Skeletal muscle cell (primary cell): ENCODE results near the gene ANKLE1.
A peak's percentile ranks its signal among the peaks of the same experiment; 100 is the strongest.
"Not testable (repeated sequence)": the region's sequence is repeated elsewhere in the genome, so short reads cannot be mapped to it uniquely, and the experiment has no call there.

ENCODE experiments used
- DNase-seq: peaks from one replicate; pipeline ENCODE4 v3.0.0-alpha.2; 2010; ENCODE audit warnings: low read depth
- H3K4me3 ChIP-seq: 2 replicates; pipeline ENCODE4 v1.5.1; 2011; ENCODE audit warnings: low read depth, mild to moderate bottlenecking, control low read depth, low read length, moderate library complexity

Gene ANKLE1

GRCh38 chr19:17275441-17276175 is 6.1 kb upstream of the ANKLE1 start:
- DNase-seq = no peak
- no peak overlapping the region for H3K4me3 ChIP-seq

GRCh38 chr19:17279436-17279835 is 2.3 kb upstream of the ANKLE1 start:
- H3K4me3 ChIP-seq = no peak overlapping the region
- no peak for DNase-seq

- peak; percentile 22 for DNase-seq
- peak overlapping the region; percentile 45 for H3K4me3 ChIP-seq
Observed at GRCh38 chr19:17282488-17283125, 906 bp downstream of the ANKLE1 start.

- no peak overlapping the region for H3K4me3 ChIP-seq
- DNase-seq = no peak
Observed at GRCh38 chr19:17283504-17283996, 1.8 kb downstream of the ANKLE1 start.

GRCh38 chr19:17285415-17286135 is 3.9 kb downstream of the ANKLE1 start:
- no peak overlapping the region for H3K4me3 ChIP-seq
- DNase-seq = no peak

- no peak for DNase-seq
- H3K4me3 ChIP-seq = no peak overlapping the region
Observed at GRCh38 chr19:17286263-17286662, 4.6 kb downstream of the ANKLE1 start.

GRCh38 chr19:17286752-17287151 is 5.1 kb downstream of the ANKLE1 start:
- no peak for DNase-seq
- no peak overlapping the region for H3K4me3 ChIP-seq

GRCh38 chr19:17289489-17289888 is 7.8 kb downstream of the ANKLE1 start:
- peak overlapping the region; percentile 29 for H3K4me3 ChIP-seq
- DNase-seq = peak; percentile 75

GRCh38 chr19:17292301-17293074 is 10.8 kb downstream of the ANKLE1 start:
- DNase-seq = peak; percentile 60
- peak overlapping the region; percentile 62 for H3K4me3 ChIP-seq

GRCh38 chr19:17293605-17294004 is 11.9 kb downstream of the ANKLE1 start:
- no peak for DNase-seq
- H3K4me3 ChIP-seq = no peak overlapping the region

- no peak overlapping the region for H3K4me3 ChIP-seq
- DNase-seq = no peak
Observed at GRCh38 chr19:17294051-17294891, 12.6 kb downstream of the ANKLE1 start.

- not testable (repeated sequence) for H3K4me3 ChIP-seq, DNase-seq
Observed at GRCh38 chr19:17295551-17295950, 13.8 kb downstream of the ANKLE1 start.

- no peak for DNase-seq
Observed at GRCh38 chr19:17296273-17296672, 14.6 kb downstream of the ANKLE1 start.

GRCh38 chr19:17296976-17297375 is 15.3 kb downstream of the ANKLE1 start:
- H3K4me3 ChIP-seq = no peak overlapping the region
- no peak for DNase-seq

More at GRCh38 chr19:17296273-17296672, 14.6 kb downstream of the ANKLE1 start:
- H3K4me3 ChIP-seq = no peak overlapping the region

- H3K4me3 ChIP-seq = no peak overlapping the region
- DNase-seq = no peak
Observed at GRCh38 chr19:17300992-17301619, 19.4 kb downstream of the ANKLE1 start.

- H3K4me3 ChIP-seq = peak overlapping the region; percentile 74
- DNase-seq = no peak
Observed at GRCh38 chr19:17302391-17303166, 20.9 kb downstream of the ANKLE1 start.

GRCh38 chr19:17303167-17303939 is 21.7 kb downstream of the ANKLE1 start, which contains the start of gene ABHD8:
Gene ABHD8, minus strand, starts transcription at chr19:17303425. Its CDS starts 1,809 bp downstream, at chr19:17301616.
- H3K4me3 ChIP-seq = peak within 1 kb of the TSS; percentile 74
- DNase-seq = peak; percentile 77
